DOHH2 (cell line): Measurements from ENCODE around the gene PTPRZ1.

Experiments
- H3F3A ChIP-seq: fragments of 200-600 bp; sonication (generic), shearing (Covaris generic); 2 replicates; pipeline ENCODE4 v1.6.0; 2016; ENCODE audit warnings: antibody characterized with exemption, mild to moderate bottlenecking; ENCODE audit not compliant: control insufficient read depth, insufficient read depth
- H3K27ac ChIP-seq: fragments of 200-600 bp; sonication (generic); 2 replicates; pipeline ENCODE4 v1.5.1; 2014; ENCODE audit warnings: low read depth, mild to moderate bottlenecking, low read length, moderate library complexity
- H3K27me3 ChIP-seq: fragments of 200-600 bp; sonication (generic); 2 replicates; pipeline ENCODE4 v1.6.1; 2014; ENCODE audit warnings: mild to moderate bottlenecking, low read length, mixed read lengths; ENCODE audit not compliant: control insufficient read depth
- H3K36me3 ChIP-seq: fragments of 200-600 bp; sonication (generic); 2 replicates; pipeline ENCODE4 v1.6.1; 2014; ENCODE audit warnings: mild to moderate bottlenecking, low read length, moderate library complexity, mixed read lengths; ENCODE audit not compliant: control insufficient read depth
- H3K4me1 ChIP-seq: fragments of 200-600 bp; sonication (generic); 2 replicates; pipeline ENCODE4 v1.6.1; 2014; ENCODE audit warnings: mild to moderate bottlenecking, low read length, mixed read lengths; ENCODE audit not compliant: control insufficient read depth
- H3K4me2 ChIP-seq: fragments of 200-600 bp; sonication (generic); 2 replicates; pipeline ENCODE4 v1.6.0; 2014; ENCODE audit warnings: mild to moderate bottlenecking, low read length, moderate library complexity
- H3K4me3 ChIP-seq: fragments of 200-600 bp; sonication (generic); 2 replicates; pipeline ENCODE4 v1.5.1; 2014; ENCODE audit warnings: mild to moderate bottlenecking, low read length, mixed read lengths
- H3K79me2 ChIP-seq: fragments of 200-600 bp; sonication (generic); 2 replicates; pipeline ENCODE4 v1.6.1; 2014; ENCODE audit warnings: mild to moderate bottlenecking, low read length, mixed read lengths; ENCODE audit not compliant: control insufficient read depth
- H3K9me2 ChIP-seq: fragments of 200-600 bp; sonication (generic); replicated peaks from 2 replicates; pipeline ENCODE4 v1.6.1; 2014; ENCODE audit warnings: mild to moderate bottlenecking, low read length, mixed read lengths; ENCODE audit not compliant: control insufficient read depth
- H3K9me3 ChIP-seq: fragments of 200-600 bp; sonication (generic); 2 replicates; pipeline ENCODE4 v1.6.1; 2014; ENCODE audit warnings: antibody characterized with exemption, low read length, mixed read lengths; ENCODE audit not compliant: control insufficient read depth, insufficient read depth
- H4K20me1 ChIP-seq: fragments of 200-600 bp; sonication (generic); 2 replicates; pipeline ENCODE4 v1.6.0; 2014; ENCODE audit warnings: low read depth, mild to moderate bottlenecking, antibody characterized with exemption, low read length, moderate library complexity; ENCODE audit not compliant: control insufficient read depth, insufficient read depth
- CTCF ChIP-seq: fragments of 200-600 bp; sonication (generic); IDR thresholded peaks from one replicate; pipeline ENCODE4 v1.5.1; 2014; ENCODE audit warnings: antibody characterized with exemption, mild to moderate bottlenecking, low read depth, low read length; ENCODE audit not compliant: poor library complexity, severe bottlenecking
- EZH2phosphoT487 ChIP-seq: fragments of 200-600 bp; sonication (generic); IDR thresholded peaks from 2 replicates; pipeline ENCODE4 v1.6.1; 2017; ENCODE audit warnings: borderline replicate concordance, mild to moderate bottlenecking, antibody characterized with exemption, low read length, moderate library complexity, mixed read lengths

PTPRZ1 gene

GRCh38 chr7:121890833-121891232 lies 17.9 kb downstream of the PTPRZ1 start:
- Histone ChIP-seq H3K36me3 (no peaks in the 10 kb centered on the region), H3K9me3 (no peaks in the 10 kb centered on the region), H3K27ac (no peak overlapping the region), H3K4me1 (no peaks in the 10 kb centered on the region), H3K27me3 (no peaks in the 10 kb centered on the region), H3K4me3 (no peak overlapping the region), H4K20me1 (no peaks in the 10 kb centered on the region), H3F3A (no peaks in the 10 kb centered on the region), H3K9me2 (no peaks in the 10 kb centered on the region), H3K79me2 (no peaks in the 10 kb centered on the region), H3K4me2 (no peak overlapping the region)
- TF ChIP-seq EZH2phosphoT487 (no peak), CTCF (no peak)

- Histone ChIP-seq H3K4me2 (no peak overlapping the region), H3K9me3 (no peaks in the 10 kb centered on the region), H3K27me3 (no peaks in the 10 kb centered on the region), H3K27ac (no peak overlapping the region), H3K4me1 (no peaks in the 10 kb centered on the region), H3K36me3 (no peaks in the 10 kb centered on the region), H3K9me2 (no peaks in the 10 kb centered on the region), H3K79me2 (no peaks in the 10 kb centered on the region), H4K20me1 (no peaks in the 10 kb centered on the region), H3K4me3 (no peak overlapping the region), H3F3A (no peaks in the 10 kb centered on the region)
- TF ChIP-seq CTCF (no peak), EZH2phosphoT487 (no peak)
These were observed 18.8 kb downstream of the PTPRZ1 start for GRCh38 chr7:121891731-121892130.

GRCh38 chr7:121901026-121901425 lies 28.1 kb downstream of the PTPRZ1 start:
- H3K27ac ChIP-seq = no peak overlapping the region
- no peaks in the 10 kb centered on the region for H4K20me1 ChIP-seq
- no peaks in the 10 kb centered on the region for H3K4me1 ChIP-seq
- H3F3A ChIP-seq = no peaks in the 10 kb centered on the region
- no peak overlapping the region for H3K4me2 ChIP-seq
- no peak overlapping the region for H3K4me3 ChIP-seq
- H3K9me3 ChIP-seq = no peaks in the 10 kb centered on the region
- TF ChIP-seq EZH2phosphoT487 (no peak), CTCF (no peak)
- no peaks in the 10 kb centered on the region for H3K9me2 ChIP-seq
- H3K27me3 ChIP-seq = no peaks in the 10 kb centered on the region
- H3K36me3 ChIP-seq = no peaks in the 10 kb centered on the region
- no peaks in the 10 kb centered on the region for H3K79me2 ChIP-seq

- no peaks in the 10 kb centered on the region for H3K4me1 ChIP-seq
These were observed 31.2 kb downstream of the PTPRZ1 start for GRCh38 chr7:121904120-121904519.

More at GRCh38 chr7:121904120-121904519, 31.2 kb downstream of the PTPRZ1 start:
- no peaks in the 10 kb centered on the region for H3K36me3 ChIP-seq
- H4K20me1 ChIP-seq = no peaks in the 10 kb centered on the region
- H3K9me3 ChIP-seq = no peaks in the 10 kb centered on the region
- H3K79me2 ChIP-seq = no peaks in the 10 kb centered on the region
- H3K4me3 ChIP-seq = no peak overlapping the region
- H3K27me3 ChIP-seq = no peaks in the 10 kb centered on the region
- TF ChIP-seq EZH2phosphoT487 = no peak
- no peak for TF ChIP-seq CTCF
- no peaks in the 10 kb centered on the region for H3F3A ChIP-seq
- H3K4me2 ChIP-seq = no peak overlapping the region
- no peaks in the 10 kb centered on the region for H3K9me2 ChIP-seq
- H3K27ac ChIP-seq = no peak overlapping the region
